MG63 (cell line): ENCODE measurements around the gene LDLRAD3. TPM values are rescaled to one million over a fixed set of nuclear protein-coding genes. Genes with fewer than 3 reads are reported as not detected.
A peak's percentile ranks its signal among the peaks of the same experiment; 100 is the strongest.
"Not testable (repeated sequence)": the region's sequence is repeated elsewhere in the genome, so short reads cannot be mapped to it uniquely, and the experiment has no call there.

Experiments used
- DNase-seq: peaks from one replicate; pipeline ENCODE4 v3.0.0-alpha.2; 2020
- H3K27me3 ChIP-seq: fragments of 250-450 bp; sonication (Bioruptor Pico); 2 replicates; pipeline ENCODE4 v1.5.1; 2020; ENCODE audit warnings: mild to moderate bottlenecking, moderate library complexity
- H3K36me3 ChIP-seq: fragments of 250-450 bp; sonication (Bioruptor Pico); 2 replicates; pipeline ENCODE4 v1.5.1; 2020; ENCODE audit warnings: mild to moderate bottlenecking, moderate library complexity
- H3K4me3 ChIP-seq: fragments of 250-450 bp; sonication (Bioruptor Pico); 2 replicates; pipeline ENCODE4 v1.5.1; 2020; ENCODE audit warnings: mild to moderate bottlenecking, moderate library complexity
- H3K9me3 ChIP-seq: fragments of 250-450 bp; sonication (Bioruptor Pico); 2 replicates; pipeline ENCODE4 v1.5.1; 2020; ENCODE audit warnings: mild to moderate bottlenecking, moderate library complexity
- total RNA-seq: library from RNA; depleted of rRNA; stranded (reverse); fragments of >200 nt; shearing (Covaris generic); gene quantifications from 2 replicates; pipeline ENCODE4 v1.2.3, GENCODE V29; 2014; ENCODE audit warnings: low replicate concordance

Gene LDLRAD3
- total RNA-seq, 1 experiment from 2014 or later: 1.6 TPM

DNA sequence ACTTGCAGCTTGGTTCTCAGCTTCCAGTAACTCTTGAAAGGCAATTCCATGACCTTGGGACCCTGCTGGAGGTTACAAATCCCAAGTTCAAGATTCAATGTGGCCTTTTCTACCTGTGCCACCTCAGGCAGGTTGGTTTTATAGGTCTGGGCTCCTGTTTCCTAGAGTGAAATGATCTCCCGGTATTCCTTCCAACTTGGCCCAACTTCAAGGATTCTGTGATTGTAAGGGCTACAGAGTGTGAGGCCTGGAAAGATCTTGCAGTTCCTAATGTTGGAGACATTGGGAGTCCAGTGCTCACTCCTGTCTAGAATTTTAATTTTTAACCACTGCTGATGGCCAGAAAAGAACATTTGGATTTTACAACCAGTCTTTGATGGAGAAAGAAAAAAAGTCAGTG, 91.6 kb downstream of the LDLRAD3 start:
- H3K36me3 ChIP-seq: no peaks in the 10 kb centered on the region
- no peaks in the 10 kb centered on the region; the same call in 1 of the 2 replicates for H3K9me3 ChIP-seq
- no peak overlapping the region for H3K4me3 ChIP-seq
- DNase-seq: no peak
- no peaks in the 10 kb centered on the region for H3K27me3 ChIP-seq

DNA sequence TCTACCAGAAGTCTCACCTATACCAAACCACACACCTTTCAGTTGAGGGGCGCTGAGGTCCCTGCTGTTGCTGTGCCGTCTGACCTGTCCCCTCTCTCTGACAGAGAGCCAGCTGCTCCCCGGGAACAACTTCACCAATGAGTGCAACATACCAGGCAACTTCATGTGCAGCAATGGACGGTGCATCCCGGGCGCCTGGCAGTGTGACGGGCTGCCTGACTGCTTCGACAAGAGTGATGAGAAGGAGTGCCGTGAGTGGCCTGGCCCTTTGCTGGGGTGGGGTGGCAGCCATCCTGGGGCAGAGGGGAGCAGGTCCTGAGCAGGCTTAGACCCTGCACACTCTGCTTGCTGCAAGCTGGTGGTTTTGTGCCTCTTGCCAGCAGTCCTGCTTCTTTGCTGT, 92.1 kb downstream of the LDLRAD3 start:
- no peak for DNase-seq
- Histone ChIP-seq H3K4me3 (no peak overlapping the region), H3K36me3 (no peaks in the 10 kb centered on the region), H3K27me3 (no peaks in the 10 kb centered on the region), H3K9me3 (no peaks in the 10 kb centered on the region; the same call in 1 of the 2 replicates)

DNA sequence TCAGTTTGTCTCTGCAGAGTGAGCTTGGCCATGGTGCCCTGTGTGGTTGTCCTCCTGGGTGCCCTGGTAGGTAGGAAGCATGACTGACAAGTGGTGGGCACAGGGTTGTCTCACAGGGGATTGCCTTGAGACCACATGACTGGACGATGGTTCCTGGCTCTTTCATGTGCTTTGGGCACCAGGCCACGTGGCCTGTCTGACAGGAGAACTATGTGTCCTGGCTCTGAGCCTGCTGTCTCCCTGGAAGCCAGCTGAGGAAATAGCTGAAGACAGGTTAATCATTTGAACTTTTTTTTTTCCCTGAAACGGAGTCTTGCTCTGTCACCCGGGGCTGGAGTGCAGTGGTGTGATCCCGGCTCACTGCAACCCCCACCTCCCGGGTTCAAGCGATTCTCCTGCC, 93.2 kb downstream of the LDLRAD3 start:
- DNase-seq: peak; percentile 52
- Histone ChIP-seq H3K4me3 (no peak overlapping the region), H3K27me3 (no peaks in the 10 kb centered on the region)

DNA sequence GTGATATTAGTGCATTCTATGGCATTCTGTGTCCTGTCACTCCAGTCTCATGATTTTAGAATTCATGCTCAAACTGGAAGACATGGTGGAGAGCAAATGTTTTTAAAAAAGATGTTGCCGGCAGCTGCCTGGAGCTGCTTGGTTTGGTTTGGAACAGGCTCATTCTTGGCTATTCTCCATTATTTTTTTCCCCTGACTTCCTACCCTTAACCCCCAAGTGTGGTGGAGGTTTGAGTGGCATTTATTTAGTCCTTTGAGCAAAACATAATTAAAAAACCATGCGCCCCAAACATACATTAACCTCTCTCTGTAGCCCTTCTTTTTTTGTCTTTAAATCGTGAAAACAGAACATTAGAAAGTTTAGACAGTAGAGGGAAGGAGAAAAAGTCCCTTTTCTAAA, 94.7 kb downstream of the LDLRAD3 start:
- H3K4me3 ChIP-seq: no peak overlapping the region
- no peaks in the 10 kb centered on the region for H3K36me3 ChIP-seq
- no peaks in the 10 kb centered on the region for H3K27me3 ChIP-seq
- H3K9me3 ChIP-seq: no peaks in the 10 kb centered on the region; the same call in 1 of the 2 replicates
- DNase-seq: no peak

More for the DNA sequence above, 93.2 kb downstream of the LDLRAD3 start:
- Histone ChIP-seq H3K36me3 (no peaks in the 10 kb centered on the region), H3K9me3 (no peaks in the 10 kb centered on the region; the same call in 1 of the 2 replicates)

DNA sequence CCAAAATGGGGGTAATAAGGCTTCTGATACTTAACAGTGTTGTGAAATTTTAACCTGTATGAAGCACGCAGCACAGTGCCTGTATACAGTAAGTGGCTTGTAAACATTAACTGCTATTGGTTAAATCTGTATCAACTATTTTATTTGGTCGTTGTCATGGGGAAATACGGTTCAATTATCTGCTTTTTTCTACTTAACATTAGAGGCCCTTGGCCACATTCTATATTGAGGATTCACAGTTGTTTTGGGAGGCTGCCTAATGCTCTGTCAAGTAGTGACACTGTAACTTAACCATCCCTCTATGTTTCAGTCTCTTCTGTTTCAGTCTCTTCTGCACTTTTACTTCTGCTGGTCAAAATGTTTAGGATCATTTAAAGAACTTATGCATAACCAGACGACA, 95.6 kb downstream of the LDLRAD3 start:
- Histone ChIP-seq H3K27me3 (no peaks in the 10 kb centered on the region), H3K36me3 (no peaks in the 10 kb centered on the region), H3K4me3 (no peak overlapping the region), H3K9me3 (no peaks in the 10 kb centered on the region)
- no peak for DNase-seq

DNA sequence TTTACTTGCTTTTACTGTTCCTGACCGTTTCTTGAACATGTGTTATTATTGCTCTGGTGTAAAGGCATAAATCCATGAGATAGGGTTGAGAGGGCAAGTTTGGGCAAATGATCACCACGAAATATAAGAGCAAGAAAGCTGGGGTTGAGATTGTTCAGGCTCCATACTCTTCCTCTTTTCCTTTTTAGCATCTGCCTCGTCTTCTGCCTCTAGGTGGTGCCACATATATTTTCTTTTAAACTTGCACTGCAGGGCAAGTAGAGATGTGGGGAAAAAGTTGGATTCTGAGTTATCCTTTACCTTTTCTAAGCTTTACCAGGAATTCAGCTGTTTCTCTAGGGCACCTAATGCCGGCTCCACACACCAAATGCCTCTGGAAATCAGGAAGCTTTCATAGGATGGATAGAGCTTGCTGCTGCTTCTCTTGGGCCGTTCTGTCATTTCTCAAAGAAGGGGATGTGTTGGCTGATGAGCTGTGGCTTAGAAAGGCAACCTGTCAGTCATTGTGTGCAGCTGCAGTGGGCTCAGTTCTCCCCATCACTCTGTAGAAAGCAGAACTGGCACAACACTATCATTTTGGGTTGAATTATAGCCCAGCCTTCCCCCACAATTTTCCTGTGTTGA, 98.2 kb downstream of the LDLRAD3 start:
- Histone ChIP-seq H3K4me3 (no peak overlapping the region), H3K27me3 (no peaks in the 10 kb centered on the region)
- DNase-seq: no peak

DNA sequence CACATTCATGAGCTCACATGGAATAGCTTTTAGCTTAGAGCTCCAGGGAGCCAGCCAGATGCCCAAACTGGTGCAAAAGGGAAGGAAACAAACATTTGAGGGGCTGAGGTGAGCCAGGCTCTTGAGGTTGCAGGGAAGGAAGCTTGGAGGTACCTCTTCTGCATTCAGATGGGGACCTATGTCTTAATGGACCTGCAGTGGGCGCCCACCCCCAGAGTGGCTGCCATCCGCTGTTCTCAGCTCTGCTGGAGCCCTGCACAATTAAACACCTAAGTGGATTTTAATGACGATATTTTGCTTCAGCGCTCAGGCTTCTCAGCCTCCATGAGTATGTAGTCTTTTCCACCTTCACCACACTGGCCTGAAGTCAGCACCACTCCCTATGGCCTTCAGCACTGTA, 100.8 kb downstream of the LDLRAD3 start:
- Histone ChIP-seq H3K36me3 (no peaks in the 10 kb centered on the region; the same call in 1 of the 2 replicates), H3K4me3 (no peak overlapping the region), H3K27me3 (no peaks in the 10 kb centered on the region), H3K9me3 (no peaks in the 10 kb centered on the region)
- DNase-seq: no peak

More for the DNA sequence above, 98.2 kb downstream of the LDLRAD3 start:
- no peaks in the 10 kb centered on the region for H3K9me3 ChIP-seq
- no peaks in the 10 kb centered on the region for H3K36me3 ChIP-seq

DNA sequence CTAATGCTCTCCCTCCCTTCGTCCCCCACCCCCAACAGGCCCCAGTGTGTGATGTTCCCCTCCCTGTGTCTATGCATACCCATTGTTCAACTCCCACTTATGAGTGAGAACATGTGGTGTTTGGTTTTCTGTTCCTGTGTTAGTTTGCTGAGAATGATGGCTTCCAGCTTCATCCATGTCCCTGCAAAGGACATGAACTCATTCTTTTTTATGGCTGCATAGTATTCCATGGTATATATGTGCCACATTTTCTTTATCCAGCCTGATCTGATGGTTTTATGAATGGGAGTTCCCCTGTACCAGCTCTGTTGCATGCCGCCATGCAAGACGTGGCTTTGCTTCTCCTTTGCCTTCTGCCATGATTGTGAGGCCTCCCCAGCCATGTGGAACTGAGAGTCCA, 102.1 kb downstream of the LDLRAD3 start:
- not testable (repeated sequence) for H3K36me3 ChIP-seq, H3K9me3 ChIP-seq, DNase-seq, H3K4me3 ChIP-seq, H3K27me3 ChIP-seq

DNA sequence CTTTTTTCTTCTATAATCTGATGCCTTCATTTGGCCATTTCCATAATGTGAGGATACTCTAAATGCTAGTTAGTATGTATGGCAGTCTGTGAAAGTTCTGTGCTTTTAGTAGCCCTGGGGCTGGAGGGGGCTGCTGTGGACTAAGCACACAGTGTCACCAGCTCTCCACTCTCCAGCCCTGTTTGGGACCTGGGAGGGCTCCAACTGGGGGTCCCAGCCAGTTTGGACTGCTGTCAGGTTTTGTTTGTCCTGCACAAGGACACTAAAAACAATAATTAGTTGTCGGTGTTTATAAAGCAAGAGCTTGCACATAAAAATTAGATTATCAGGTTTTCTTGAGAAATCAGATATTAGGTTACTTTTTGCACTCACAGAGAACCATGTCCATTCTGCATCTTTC, 103.1 kb downstream of the LDLRAD3 start:
- no peaks in the 10 kb centered on the region for H3K9me3 ChIP-seq
- no peaks in the 10 kb centered on the region for H3K27me3 ChIP-seq
- no peak overlapping the region for H3K4me3 ChIP-seq
- no peak for DNase-seq
- H3K36me3 ChIP-seq: no peaks in the 10 kb centered on the region; the same call in 1 of the 2 replicates

DNA sequence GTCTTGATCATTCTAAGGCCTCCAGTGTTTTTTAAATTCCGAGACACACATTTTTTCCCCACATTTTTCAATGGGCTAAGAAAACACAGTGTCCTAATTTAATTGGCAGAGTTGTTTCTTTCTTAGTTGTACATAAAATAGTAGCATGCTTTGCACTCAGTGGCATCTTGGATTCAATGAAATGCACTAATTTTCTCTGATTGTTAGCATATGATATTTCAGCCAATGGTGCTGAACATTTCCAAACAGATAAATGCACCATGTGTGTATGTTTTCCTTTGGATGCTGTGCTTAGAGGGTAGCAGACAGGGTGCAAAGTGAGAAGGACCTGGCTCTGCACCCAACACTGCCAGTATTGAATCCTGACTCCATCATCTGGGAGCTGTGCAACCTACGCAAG, 103.5 kb downstream of the LDLRAD3 start:
- Histone ChIP-seq H3K4me3 (no peak overlapping the region), H3K27me3 (no peaks in the 10 kb centered on the region)

DNA sequence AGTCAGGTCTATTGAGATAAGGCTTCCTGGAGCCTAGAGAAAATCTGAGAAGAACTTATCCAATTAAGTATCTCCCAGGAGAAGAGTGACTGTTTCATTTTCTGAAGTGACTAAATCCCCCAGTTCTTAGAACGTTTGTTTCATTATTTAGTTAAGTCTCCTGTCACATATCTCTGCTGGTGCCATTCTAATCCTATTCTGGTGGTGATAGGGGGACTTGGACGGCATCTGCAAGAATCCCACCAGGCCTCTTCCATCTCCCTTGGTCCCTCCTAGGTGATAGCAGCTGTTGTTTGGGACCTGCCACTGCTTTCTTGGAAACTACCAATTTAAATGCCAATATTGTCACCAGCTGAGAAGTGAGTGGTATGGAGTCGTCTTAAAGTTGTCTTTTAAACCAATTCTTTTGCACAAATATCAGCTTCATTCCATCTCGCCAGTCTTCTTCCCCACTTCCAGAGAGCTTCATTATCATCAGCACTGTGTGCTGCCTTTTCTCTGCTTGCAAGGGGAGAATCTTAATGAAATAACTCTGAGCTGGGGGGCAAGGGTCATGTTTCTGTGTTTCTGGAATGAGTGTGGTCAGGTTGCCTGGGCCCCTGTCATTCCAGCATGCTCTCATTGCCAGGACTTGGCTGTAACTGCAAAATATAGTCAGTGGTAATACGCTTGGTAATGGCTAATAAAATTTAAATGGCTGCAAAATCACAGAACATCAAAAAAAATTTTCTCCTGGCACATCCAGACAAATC, 104.8 kb downstream of the LDLRAD3 start:
- Histone ChIP-seq H3K9me3 (no peaks in the 10 kb centered on the region), H3K27me3 (no peaks in the 10 kb centered on the region), H3K36me3 (no peaks in the 10 kb centered on the region; the same call in 1 of the 2 replicates), H3K4me3 (no peak overlapping the region)
- no peak for DNase-seq

More for the DNA sequence above, 103.5 kb downstream of the LDLRAD3 start:
- H3K36me3 ChIP-seq: no peaks in the 10 kb centered on the region; the same call in 1 of the 2 replicates
- H3K9me3 ChIP-seq: no peaks in the 10 kb centered on the region
- no peak for DNase-seq

DNA sequence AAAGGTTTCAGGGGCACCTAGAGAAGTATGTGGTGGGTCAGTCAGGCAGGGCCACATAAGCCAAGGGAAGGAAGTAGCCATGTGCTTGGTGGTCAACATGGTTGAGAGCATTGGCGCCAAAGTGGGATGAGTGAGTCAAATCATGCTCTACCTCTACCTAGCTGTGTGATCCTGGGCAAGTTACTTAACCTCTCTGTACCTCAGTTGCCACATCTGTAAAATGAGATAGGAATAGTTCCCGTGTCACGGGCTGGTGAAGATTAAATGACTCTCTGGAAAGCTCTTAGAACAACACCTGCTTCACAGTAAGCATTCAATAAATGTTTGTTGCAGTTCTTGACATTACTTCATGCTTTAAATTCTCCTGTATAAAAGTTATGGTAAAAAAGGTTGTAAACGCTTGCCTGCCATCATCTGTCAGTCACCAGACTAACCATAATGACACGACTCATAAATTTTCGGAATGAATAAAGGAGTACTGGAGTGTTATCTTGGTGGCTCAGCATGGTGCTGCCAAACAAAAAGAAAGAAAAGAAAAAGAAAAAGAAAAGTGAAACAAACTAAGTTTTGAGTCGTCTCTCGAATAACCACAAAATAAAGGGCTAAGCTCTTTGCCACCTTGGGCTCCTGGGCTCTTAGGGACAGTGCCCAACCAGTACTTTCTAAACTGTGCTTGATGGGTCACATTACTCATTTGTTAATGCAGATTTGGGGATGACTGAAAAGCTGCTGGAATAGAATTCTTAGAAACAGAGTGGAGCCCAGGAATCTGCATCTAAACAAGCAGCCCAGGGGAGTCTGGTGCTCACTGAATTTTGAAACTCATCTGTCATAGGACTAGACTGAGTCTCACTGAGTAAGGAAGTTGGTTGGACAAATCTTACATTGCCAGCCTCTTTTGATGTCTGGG, 107.6 kb downstream of the LDLRAD3 start:
- no peaks in the 10 kb centered on the region for H3K27me3 ChIP-seq
- no peak overlapping the region for H3K4me3 ChIP-seq
- DNase-seq: no peak
- no peaks in the 10 kb centered on the region for H3K9me3 ChIP-seq
- H3K36me3 ChIP-seq: no peaks in the 10 kb centered on the region; the same call in 1 of the 2 replicates

DNA sequence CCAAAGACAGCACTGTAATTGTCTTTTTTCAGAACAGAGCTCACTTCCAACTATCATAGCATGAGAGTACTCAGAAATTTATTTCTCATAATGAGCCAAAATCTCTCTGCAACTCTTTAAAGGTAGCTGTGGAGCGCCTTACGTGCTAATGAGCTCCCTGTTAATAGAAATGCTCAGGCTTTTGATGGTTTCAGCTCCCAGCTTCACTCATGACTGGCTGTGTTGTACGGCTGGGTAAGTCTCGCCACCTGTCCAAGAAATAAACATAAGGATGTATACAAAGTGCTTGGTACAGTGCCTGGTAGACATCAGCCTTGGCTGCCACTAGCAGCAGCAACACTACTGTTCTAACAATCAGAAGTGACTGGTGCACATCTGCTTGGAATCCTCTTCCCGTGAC, 109.4 kb downstream of the LDLRAD3 start:
- H3K4me3 ChIP-seq: no peak overlapping the region

DNA sequence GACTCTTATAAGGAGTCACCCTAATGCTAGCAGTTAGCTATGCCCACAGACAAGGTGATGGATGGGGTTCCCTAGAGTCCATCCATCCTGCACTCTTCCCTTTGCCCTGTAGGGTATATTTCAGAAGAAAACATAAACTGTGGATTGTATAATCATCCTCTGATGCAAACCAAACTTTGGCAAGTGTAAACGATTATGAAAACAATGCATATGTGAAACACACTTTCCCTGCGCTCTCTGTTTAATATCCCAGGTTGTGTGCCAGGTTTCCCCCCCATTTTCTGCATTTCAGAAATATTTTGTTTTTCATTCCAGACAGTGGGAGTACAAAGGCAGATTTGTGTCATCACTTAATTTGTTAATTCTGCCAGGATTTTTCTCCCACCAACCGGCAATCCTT, 110.0 kb downstream of the LDLRAD3 start:
- H3K36me3 ChIP-seq: no peaks in the 10 kb centered on the region
- no peak for DNase-seq
- H3K4me3 ChIP-seq: no peak overlapping the region
- H3K9me3 ChIP-seq: no peaks in the 10 kb centered on the region
- no peaks in the 10 kb centered on the region for H3K27me3 ChIP-seq

More for the DNA sequence above, 109.4 kb downstream of the LDLRAD3 start:
- H3K9me3 ChIP-seq: no peaks in the 10 kb centered on the region
- no peaks in the 10 kb centered on the region for H3K27me3 ChIP-seq
- no peak for DNase-seq
- no peaks in the 10 kb centered on the region for H3K36me3 ChIP-seq

DNA sequence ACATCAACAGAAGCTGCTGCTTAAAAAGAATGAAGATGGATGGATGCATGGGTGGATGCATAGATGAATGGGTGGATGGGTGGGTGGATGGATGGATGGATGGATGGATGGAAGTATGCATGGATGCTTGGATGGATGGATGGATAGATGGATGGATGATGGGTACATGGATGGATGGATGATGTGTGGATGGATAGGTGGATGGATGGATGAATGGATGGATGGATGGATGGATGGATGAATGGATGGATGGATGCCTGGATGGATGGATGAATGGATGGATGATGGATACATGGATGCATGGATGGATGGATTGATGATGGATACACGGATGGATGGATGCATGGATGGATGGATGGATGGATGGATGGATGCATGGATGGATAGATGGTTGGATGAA, 110.8 kb downstream of the LDLRAD3 start:
- Histone ChIP-seq H3K36me3 (no peaks in the 10 kb centered on the region), H3K27me3 (no peaks in the 10 kb centered on the region), H3K9me3 (no peaks in the 10 kb centered on the region), H3K4me3 (no peak overlapping the region)
- DNase-seq: no peak

DNA sequence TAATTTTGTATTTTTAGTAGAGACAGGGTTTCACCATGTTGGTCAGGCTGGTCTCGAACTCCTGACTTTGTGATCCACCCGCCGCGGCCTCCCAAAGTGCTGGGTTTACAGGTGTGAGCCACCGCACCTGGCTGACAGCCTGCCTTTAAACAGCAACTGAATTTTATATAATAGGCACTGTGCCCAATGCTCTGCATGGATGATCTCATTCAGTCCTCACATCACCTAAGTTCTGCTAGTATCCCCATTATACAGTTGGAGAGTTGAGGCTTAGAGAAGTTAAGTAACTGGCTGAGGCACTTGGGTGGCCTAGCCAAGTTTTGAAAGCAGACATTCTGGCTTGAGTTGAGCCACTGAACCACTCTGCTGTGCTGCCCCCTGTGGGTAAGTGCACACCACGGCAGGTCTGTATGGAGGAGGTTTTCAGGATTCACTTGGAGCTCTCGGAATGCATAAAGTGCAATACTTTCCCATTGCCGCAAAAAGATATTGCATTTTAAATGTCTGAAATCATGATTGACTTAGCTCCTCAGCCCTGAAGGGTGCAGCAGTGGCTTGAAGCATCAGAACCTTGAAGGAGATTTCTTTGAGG, 112.4 kb downstream of the LDLRAD3 start:
- no peaks in the 10 kb centered on the region for H3K9me3 ChIP-seq
- H3K36me3 ChIP-seq: no peaks in the 10 kb centered on the region
- H3K4me3 ChIP-seq: no peak overlapping the region
- no peak for DNase-seq
- H3K27me3 ChIP-seq: no peaks in the 10 kb centered on the region
